ENCODE measurements around the gene SLX9. TPM values are rescaled to one million over a fixed set of nuclear protein-coding genes. Genes with fewer than 3 reads are reported as not detected.

The SLX9 gene
- total and polyA plus RNA-seq, 2 donors (not counting 1 experiment from before 2014, with no cell fraction given), result 11.7 to 15.9 TPM

GRCh38 chr21:45009616-45010015 is 69.8 kb downstream of the SLX9 start:
- Histone ChIP-seq H3K9me3 (ENCODE audit: control extremely low read depth in 1 of 3, control insufficient read depth in 2 of 3, insufficient read depth in 1 of 3, low read length in 2 of 3) (peaks cover 0 to 8% (median 0%) of the 10 kb centered on the region in 3 donors), H3K4me2 (replicated peaks; ENCODE audit: low read depth, low read length, poor library complexity, severe bottlenecking) (no peak overlapping the region), H4K20me1 (ENCODE audit: control insufficient read depth, insufficient read depth, low read length, poor library complexity, severe bottlenecking) (no peaks in the 10 kb centered on the region), H3K79me2 (ENCODE audit: control insufficient read depth, insufficient read depth, low read length) (no peaks in the 10 kb centered on the region), H2AFZ (ENCODE audit: insufficient read depth, low read depth, low read length, poor library complexity, severe bottlenecking) (no peak overlapping the region), H3K4me1 (ENCODE audit: control insufficient read depth in 2 of 2, insufficient read depth in 2 of 2, low read length in 2 of 2) (no peaks in the 10 kb centered on the region), H3K4me3 (ENCODE audit: control extremely low read depth in 1 of 5, extremely low read depth in 1 of 5, insufficient read depth in 1 of 5, low read depth in 2 of 5, low read length in 4 of 5) (no peak overlapping the region), H3K27me3 (replicated peaks in 1 of 4; ENCODE audit: control extremely low read depth in 1 of 4, control insufficient read depth in 3 of 4, insufficient read depth in 4 of 4, low read length in 3 of 4) (peaks cover 0 to 19% (median 2%) of the 10 kb centered on the region in 4 experiments), H3K9ac (ENCODE audit: low read length) (no peak overlapping the region), H3K36me3 (replicated peaks in 1 of 2; ENCODE audit: control extremely low read depth in 1 of 2, control insufficient read depth in 1 of 2, extremely low read depth in 1 of 2, insufficient read depth in 2 of 2, low read length in 1 of 2) (no peaks in the 10 kb centered on the region), H3K27ac (ENCODE audit: low read length in 2 of 2) (no peak overlapping the region)
- 73% methylated on average over 1 of the region's 5 CpGs for WGBS (ENCODE audit: insufficient coverage)
- Mint-ChIP-seq H3K4me3 (no peak overlapping the region), H3K9me3 (ENCODE audit: insufficient read depth) (peaks cover 2% of the 10 kb centered on the region), H3K27ac (no peak overlapping the region), H3K27me3 (peaks cover 39% of the 10 kb centered on the region), H3K4me1 (no peaks in the 10 kb centered on the region)
- intact Hi-C loops (cut with micrococcal nuclease), result no loop called here
- CTCF ChIA-PET, result no interaction called here
- TF ChIP-seq, protein P1, sequence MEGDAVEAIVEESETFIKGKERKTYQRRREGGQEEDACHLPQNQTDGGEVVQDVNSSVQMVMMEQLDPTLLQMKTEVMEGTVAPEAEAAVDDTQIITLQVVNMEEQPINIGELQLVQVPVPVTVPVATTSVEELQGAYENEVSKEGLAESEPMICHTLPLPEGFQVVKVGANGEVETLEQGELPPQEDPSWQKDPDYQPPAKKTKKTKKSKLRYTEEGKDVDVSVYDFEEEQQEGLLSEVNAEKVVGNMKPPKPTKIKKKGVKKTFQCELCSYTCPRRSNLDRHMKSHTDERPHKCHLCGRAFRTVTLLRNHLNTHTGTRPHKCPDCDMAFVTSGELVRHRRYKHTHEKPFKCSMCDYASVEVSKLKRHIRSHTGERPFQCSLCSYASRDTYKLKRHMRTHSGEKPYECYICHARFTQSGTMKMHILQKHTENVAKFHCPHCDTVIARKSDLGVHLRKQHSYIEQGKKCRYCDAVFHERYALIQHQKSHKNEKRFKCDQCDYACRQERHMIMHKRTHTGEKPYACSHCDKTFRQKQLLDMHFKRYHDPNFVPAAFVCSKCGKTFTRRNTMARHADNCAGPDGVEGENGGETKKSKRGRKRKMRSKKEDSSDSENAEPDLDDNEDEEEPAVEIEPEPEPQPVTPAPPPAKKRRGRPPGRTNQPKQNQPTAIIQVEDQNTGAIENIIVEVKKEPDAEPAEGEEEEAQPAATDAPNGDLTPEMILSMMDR (IDR thresholded peaks at IDR 0.05), result no peak
- no peak for TF ChIP-seq EZH2 (IDR thresholded peaks at IDR 0.05; ENCODE audit: borderline replicate concordance, insufficient read depth, low read depth, low read length, poor library complexity, severe bottlenecking)
- POLR2A ChIA-PET, result no interaction called here
- DNase-seq, result no peak
- ATAC-seq (ENCODE audit: low read depth), result no peak

- Mint-ChIP-seq H3K4me3 (no peak overlapping the region), H3K27me3 (peaks cover 39% of the 10 kb centered on the region), H3K27ac (no peak overlapping the region), H3K4me1 (no peaks in the 10 kb centered on the region), H3K9me3 (ENCODE audit: insufficient read depth) (peaks cover 2% of the 10 kb centered on the region)
- CTCF ChIA-PET, result no interaction called here
- Histone ChIP-seq H3K4me3 (ENCODE audit: control extremely low read depth in 1 of 5, extremely low read depth in 1 of 5, insufficient read depth in 1 of 5, low read depth in 2 of 5, low read length in 4 of 5) (no peak overlapping the region), H3K4me2 (replicated peaks; ENCODE audit: low read depth, low read length, poor library complexity, severe bottlenecking) (no peak overlapping the region), H3K4me1 (ENCODE audit: control insufficient read depth in 2 of 2, insufficient read depth in 2 of 2, low read length in 2 of 2) (no peaks in the 10 kb centered on the region), H4K20me1 (ENCODE audit: control insufficient read depth, insufficient read depth, low read length, poor library complexity, severe bottlenecking) (no peaks in the 10 kb centered on the region), H3K27me3 (replicated peaks in 1 of 4; ENCODE audit: control extremely low read depth in 1 of 4, control insufficient read depth in 3 of 4, insufficient read depth in 4 of 4, low read length in 3 of 4) (peaks cover 0 to 24% (median 2%) of the 10 kb centered on the region in 4 experiments), H3K79me2 (ENCODE audit: control insufficient read depth, insufficient read depth, low read length) (no peaks in the 10 kb centered on the region), H2AFZ (ENCODE audit: insufficient read depth, low read depth, low read length, poor library complexity, severe bottlenecking) (no peak overlapping the region), H3K27ac (ENCODE audit: low read length in 2 of 2) (no peak overlapping the region), H3K9me3 (ENCODE audit: control extremely low read depth in 1 of 3, control insufficient read depth in 2 of 3, insufficient read depth in 1 of 3, low read length in 2 of 3) (peaks cover 0 to 3% (median 0%) of the 10 kb centered on the region in 3 donors), H3K9ac (ENCODE audit: low read length) (no peak overlapping the region), H3K36me3 (replicated peaks in 1 of 2; ENCODE audit: control extremely low read depth in 1 of 2, control insufficient read depth in 1 of 2, extremely low read depth in 1 of 2, insufficient read depth in 2 of 2, low read length in 1 of 2) (no peaks in the 10 kb centered on the region)
- POLR2A ChIA-PET, result no interaction called here
- TF ChIP-seq EZH2 (IDR thresholded peaks at IDR 0.05; ENCODE audit: borderline replicate concordance, insufficient read depth, low read depth, low read length, poor library complexity, severe bottlenecking), result no peak
- TF ChIP-seq, protein P1 (IDR thresholded peaks at IDR 0.05), result no peak
- intact Hi-C loops (cut with micrococcal nuclease), result no loop called here
- WGBS (ENCODE audit: insufficient coverage), result 100% methylated on average over 1 of the region's 3 CpGs
- ATAC-seq (ENCODE audit: low read depth) (no peak), DNase-seq (no peak)
Observed at GRCh38 chr21:45010096-45010495, 70.3 kb downstream of the SLX9 start.
